Endodermal cell (in vitro differentiated cells): ENCODE results near the gene TRAF7. TPM values are rescaled to one million over a fixed set of nuclear protein-coding genes. Genes with fewer than 3 reads are reported as not detected.
A peak's percentile ranks its signal among the peaks of the same experiment; 100 is the strongest.

Source experiments
- DNase-seq: peaks from one replicate; pipeline ENCODE4 v3.0.0-alpha.2; 2017
- H3K27ac ChIP-seq: 2 replicates; pipeline ENCODE4 v1.5.1; 2013; ENCODE audit warnings: mild to moderate bottlenecking, low read depth, low read length, moderate library complexity
- H3K27me3 ChIP-seq: 2 replicates; pipeline ENCODE4 v1.6.1; 2013; ENCODE audit warnings: mild to moderate bottlenecking, low read length, moderate library complexity; ENCODE audit not compliant: insufficient read depth, control insufficient read depth, poor library complexity, severe bottlenecking
- H3K36me3 ChIP-seq: 2 replicates; pipeline ENCODE4 v1.7.0; 2013; ENCODE audit warnings: mild to moderate bottlenecking, low read length, moderate library complexity; ENCODE audit not compliant: control insufficient read depth, insufficient read depth
- H3K4me1 ChIP-seq: one replicate; pipeline ENCODE4 v1.7.0; 2013; ENCODE audit warnings: low read length; ENCODE audit not compliant: control insufficient read depth, insufficient read depth
- H3K4me3 ChIP-seq: 2 replicates; pipeline ENCODE4 v1.5.1; 2013; ENCODE audit warnings: mild to moderate bottlenecking, low read length, moderate library complexity
- H3K9ac ChIP-seq: 2 replicates; pipeline ENCODE4 v1.6.1; 2013; ENCODE audit warnings: mild to moderate bottlenecking, low read length, moderate library complexity; ENCODE audit not compliant: poor library complexity, severe bottlenecking; ENCODE audit errors: extremely low read depth
- H3K9me3 ChIP-seq: 2 replicates; pipeline ENCODE4 v1.6.1; 2013; ENCODE audit warnings: mild to moderate bottlenecking, low read length, moderate library complexity; ENCODE audit not compliant: control insufficient read depth
- H3K27ac Mint-ChIP-seq: 2 replicates; pipeline ENCODE4 v1.8.0; 2020; ENCODE audit warnings: mixed read lengths
- H3K27me3 Mint-ChIP-seq: 2 replicates; pipeline ENCODE4 v1.8.0; 2021; ENCODE audit warnings: mild to moderate bottlenecking, mixed read lengths; ENCODE audit not compliant: insufficient read depth
- H3K36me3 Mint-ChIP-seq: 2 replicates; pipeline ENCODE4 v1.8.0; 2020; ENCODE audit warnings: low read depth, mixed read lengths
- H3K4me1 Mint-ChIP-seq: 2 replicates; pipeline ENCODE4 v1.8.0; 2020; ENCODE audit warnings: mixed read lengths
- H3K4me3 Mint-ChIP-seq: 2 replicates; pipeline ENCODE4 v1.8.0; 2020; ENCODE audit warnings: mild to moderate bottlenecking, moderate library complexity, mixed read lengths
- H3K9me3 Mint-ChIP-seq: 2 replicates; pipeline ENCODE4 v1.8.0; 2020; ENCODE audit warnings: mild to moderate bottlenecking, mixed read lengths
- WGBS, 2 experiments: methylation state at CpG; one replicate each; pipeline versions ENCODE4 v1.1.5 to v1.1.7; 2013; ENCODE audit warnings: missing lambda C conversion rate in 2 of 2, mixed read lengths in 1 of 2; ENCODE audit not compliant: insufficient coverage in 1 of 2, insufficient read length in 1 of 2; 5-methylcytosine and 5-hydroxymethylcytosine counted together
- total RNA-seq, 2 donors: library from RNA; stranded (reverse); fragmentation: NEBNext Ultra II Directional in 1 of 2; extraction: Animal tissue kit (Norgen Biotek cat#: 25700) in 1 of 2; gene quantifications; 2 replicates in 1 of 2; 3 replicates in 1 of 2; pipeline ENCODE4 v1.2.1, GENCODE V29; 2021
- TF ChIP-seq, protein P1 (sequence below): fragments of 200-600 bp; sonication (generic); conservative IDR thresholded peaks from 2 replicates; pipeline ENCODE4 v1.5.0; 2021; ENCODE audit warnings: antibody characterized with exemption, mild to moderate bottlenecking

The TRAF7 gene
- total RNA-seq, 2 donors from 2014 or later, result 108 to 110 TPM

DNA sequence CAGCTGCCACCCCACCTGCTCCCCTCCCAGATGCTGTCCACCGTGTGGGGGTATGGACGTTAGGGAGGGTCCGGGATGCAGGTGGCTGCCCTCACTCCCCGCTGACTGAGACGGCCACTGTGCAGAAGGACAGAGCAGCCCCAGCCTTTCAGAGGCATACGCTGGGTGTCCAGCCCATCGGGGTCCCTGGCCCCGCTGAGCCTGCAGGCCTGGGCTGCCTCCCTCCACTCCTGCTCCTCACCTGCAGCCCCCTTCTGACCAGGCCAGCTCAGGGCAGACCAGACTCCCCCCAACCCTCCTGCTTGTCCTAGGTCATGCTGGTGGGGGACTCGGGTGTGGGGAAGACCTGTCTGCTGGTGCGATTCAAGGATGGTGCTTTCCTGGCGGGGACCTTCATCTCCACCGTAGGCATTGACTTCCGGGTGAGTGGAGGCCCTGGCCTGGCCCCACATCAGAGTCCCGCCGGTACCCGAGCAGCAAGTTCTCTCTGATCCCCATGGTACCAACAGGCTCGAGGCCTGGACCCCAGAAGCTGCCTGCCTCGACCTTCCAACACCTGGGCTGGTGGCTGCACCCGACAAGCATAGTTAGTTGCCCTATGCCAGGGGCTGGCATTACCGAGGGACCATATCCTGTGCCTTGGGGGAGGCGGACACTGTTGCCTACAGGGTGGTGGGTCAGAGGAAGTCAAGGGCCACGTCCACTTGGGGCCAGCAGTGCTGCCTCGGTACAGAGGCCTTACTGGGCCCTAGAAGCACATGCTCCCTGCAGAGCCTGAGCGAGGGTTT lies 5.8 kb upstream of the TRAF7 start:
- peaks cover 28% of the 10 kb centered on the region for H3K36me3 Mint-ChIP-seq
- Histone ChIP-seq H3K27me3 (no peaks in the 10 kb centered on the region), H3K27ac (no peak overlapping the region), H3K4me1 (peaks cover 23% of the 10 kb centered on the region), H3K4me3 (peak overlapping the region; percentile 73), H3K9ac (peak overlapping the region; percentile 30), H3K36me3 (peaks cover 35% of the 10 kb centered on the region), H3K9me3 (no peaks in the 10 kb centered on the region)
- H3K9me3 Mint-ChIP-seq, result no peaks in the 10 kb centered on the region
- H3K4me1 Mint-ChIP-seq, result peaks cover 24% of the 10 kb centered on the region
- DNase-seq, result peak; percentile 82
- peak overlapping the region; percentile 39 for H3K27ac Mint-ChIP-seq
- TF ChIP-seq, protein P1, sequence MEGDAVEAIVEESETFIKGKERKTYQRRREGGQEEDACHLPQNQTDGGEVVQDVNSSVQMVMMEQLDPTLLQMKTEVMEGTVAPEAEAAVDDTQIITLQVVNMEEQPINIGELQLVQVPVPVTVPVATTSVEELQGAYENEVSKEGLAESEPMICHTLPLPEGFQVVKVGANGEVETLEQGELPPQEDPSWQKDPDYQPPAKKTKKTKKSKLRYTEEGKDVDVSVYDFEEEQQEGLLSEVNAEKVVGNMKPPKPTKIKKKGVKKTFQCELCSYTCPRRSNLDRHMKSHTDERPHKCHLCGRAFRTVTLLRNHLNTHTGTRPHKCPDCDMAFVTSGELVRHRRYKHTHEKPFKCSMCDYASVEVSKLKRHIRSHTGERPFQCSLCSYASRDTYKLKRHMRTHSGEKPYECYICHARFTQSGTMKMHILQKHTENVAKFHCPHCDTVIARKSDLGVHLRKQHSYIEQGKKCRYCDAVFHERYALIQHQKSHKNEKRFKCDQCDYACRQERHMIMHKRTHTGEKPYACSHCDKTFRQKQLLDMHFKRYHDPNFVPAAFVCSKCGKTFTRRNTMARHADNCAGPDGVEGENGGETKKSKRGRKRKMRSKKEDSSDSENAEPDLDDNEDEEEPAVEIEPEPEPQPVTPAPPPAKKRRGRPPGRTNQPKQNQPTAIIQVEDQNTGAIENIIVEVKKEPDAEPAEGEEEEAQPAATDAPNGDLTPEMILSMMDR, result no peak
- H3K27me3 Mint-ChIP-seq, result peaks cover 11% of the 10 kb centered on the region
- H3K4me3 Mint-ChIP-seq, result peak overlapping the region; percentile 54
- 29 to 44% methylated on average over 15 to 24 of the region's 24 CpGs for WGBS, 2 experiments

DNA sequence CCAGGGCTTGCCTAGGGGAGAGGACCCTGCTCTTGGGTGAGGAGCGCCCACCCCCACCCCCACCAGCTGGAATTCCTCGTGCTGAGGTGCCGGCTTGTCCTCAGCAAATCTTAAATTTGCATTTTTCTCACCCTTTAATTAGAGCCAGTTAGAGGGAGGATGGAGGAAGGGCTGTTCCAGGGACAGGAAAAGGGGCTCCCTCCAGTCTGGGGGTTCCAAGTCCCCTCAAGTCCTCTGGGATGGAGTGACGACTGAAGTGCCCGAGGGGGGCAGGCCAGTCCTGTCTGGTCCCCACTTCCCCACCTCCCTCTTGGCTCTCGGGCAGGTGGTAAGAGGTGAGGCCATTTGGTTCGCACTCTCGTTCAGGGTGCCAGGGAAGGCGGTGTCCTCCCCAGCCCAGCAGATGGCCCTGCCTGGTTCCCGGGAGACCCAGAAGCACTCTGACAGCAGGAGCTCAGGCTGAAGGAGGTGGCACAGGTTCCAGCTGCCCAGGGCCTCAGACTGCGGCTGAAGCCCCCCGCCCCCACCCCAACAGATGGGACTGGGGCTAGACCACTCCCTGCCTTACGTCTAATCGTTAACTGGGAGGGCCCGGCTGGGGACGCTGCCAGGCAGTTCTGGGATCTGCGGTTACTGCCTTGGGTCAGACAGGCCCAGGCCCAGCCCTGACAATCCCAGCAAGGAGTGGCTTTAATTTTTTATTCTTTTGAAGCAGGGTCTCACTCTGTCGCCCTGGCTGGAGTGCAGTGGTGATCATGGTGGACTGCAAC lies 5.0 kb upstream of the TRAF7 start:
- H3K9me3 Mint-ChIP-seq, result no peaks in the 10 kb centered on the region
- peak overlapping the region; percentile 98 for H3K4me3 Mint-ChIP-seq
- DNase-seq, result peak; percentile 90
- no peak overlapping the region for H3K27ac ChIP-seq
- peak overlapping the region; percentile 98 for H3K4me3 ChIP-seq
- 25 to 28% methylated on average over 11 to 17 of the region's 18 CpGs for WGBS, 2 experiments
- H3K27ac Mint-ChIP-seq, result peak overlapping the region; percentile 82
- no peaks in the 10 kb centered on the region for H3K27me3 ChIP-seq
- peaks cover 35% of the 10 kb centered on the region for H3K36me3 ChIP-seq
- H3K4me1 Mint-ChIP-seq, result peaks cover 24% of the 10 kb centered on the region
- H3K9ac ChIP-seq, result no peak overlapping the region
- peaks cover 28% of the 10 kb centered on the region for H3K36me3 Mint-ChIP-seq
- peaks cover 8% of the 10 kb centered on the region for H3K27me3 Mint-ChIP-seq
- H3K4me1 ChIP-seq, result peaks cover 23% of the 10 kb centered on the region
- H3K9me3 ChIP-seq, result no peaks in the 10 kb centered on the region
- TF ChIP-seq, protein P1, result peak; percentile 33

GRCh38 chr16:2151188-2152091 lies 4.1 kb upstream of the TRAF7 start:
- TF ChIP-seq, protein P1, result no peak
- Mint-ChIP-seq H3K36me3 (peaks cover 28% of the 10 kb centered on the region), H3K27me3 (peaks cover 4% of the 10 kb centered on the region), H3K4me3 (peak overlapping the region; percentile 98), H3K9me3 (no peaks in the 10 kb centered on the region), H3K4me1 (peaks cover 26% of the 10 kb centered on the region), H3K27ac (peak overlapping the region; percentile 82)
- Histone ChIP-seq H3K4me3 (peak overlapping the region; percentile 98), H3K9ac (no peak overlapping the region), H3K9me3 (no peaks in the 10 kb centered on the region), H3K27me3 (no peaks in the 10 kb centered on the region), H3K27ac (no peak overlapping the region), H3K36me3 (peaks cover 35% of the 10 kb centered on the region), H3K4me1 (peaks cover 23% of the 10 kb centered on the region)
- peak; percentile 81 for DNase-seq
- 64 to 73% methylated on average over 8 to 13 of the region's 13 CpGs for WGBS, 2 experiments
